HCT116 (cell line): Measurements from ENCODE around the gene ANKS1A. TPM values are rescaled to one million over a fixed set of nuclear protein-coding genes. Genes with fewer than 3 reads are reported as not detected.
A peak's percentile ranks its signal among the peaks of the same experiment; 100 is the strongest.

Source experiments
- ATAC-seq: fragments of 200-7000 bp; cut with Tn5 transposase; 2 replicates; pipeline ENCODE4 v1.9.1; 2020; ENCODE audit warnings: mild to moderate bottlenecking, moderate library complexity
- BruUV-seq: library from RNA; stranded (reverse); fragments of 400-500 nt; replicated peaks from 2 replicates; lab custom pipeline; 2021; lab: Mats Ljungman, UMichigan
- CTCF ChIA-PET: fragments of 300-600 bp; sonication (Branson Sonifier 250); formaldehyde crosslinking; loops from one replicate; lab custom pipeline; 2021; ENCODE audit warnings: antibody characterized with exemption; lab: Charles Lee
- POLR2A ChIA-PET: fragments of 300-600, 350-600 bp; sonication (Branson Sonifier 250); formaldehyde crosslinking; loops from one replicate; lab custom pipeline; 2021; ENCODE audit warnings: antibody characterized with exemption; lab: Charles Lee
- RAD21 ChIA-PET, 2 experiments: fragments of 300-600 bp; sonication (Branson Sonifier 250); formaldehyde crosslinking; loops; one replicate each; lab custom pipeline; 2023; ENCODE audit warnings: low total read pairs in 2 of 2; ENCODE audit not compliant: uncharacterized antibody in 2 of 2, unreplicated experiment in 2 of 2, low non-redundant PET in 1 of 2; lab: Charles Lee
- DNase-seq: peaks from one replicate; pipeline ENCODE4 v3.0.0-alpha.2; 2010; ENCODE audit warnings: low read depth, low spot score
- H2AFZ ChIP-seq: fragments of 200-600 bp; shearing (Covaris generic), sonication (generic); 2 replicates; pipeline ENCODE4 v1.6.1; 2017; ENCODE audit warnings: low read depth, mixed run types, mixed read lengths, antibody characterized with exemption, low read length; ENCODE audit not compliant: poor library complexity, severe bottlenecking
- H3K27ac ChIP-seq: 2 replicates; pipeline ENCODE4 v1.5.1; 2012; ENCODE audit warnings: low read depth, low read length
- H3K27me3 ChIP-seq: fragments of 200-600 bp; sonication (generic); 2 replicates; pipeline ENCODE4 v1.6.1; 2016; ENCODE audit warnings: mixed run types, low read length, mixed read lengths; ENCODE audit not compliant: insufficient read depth
- H3K36me3 ChIP-seq, 2 experiments: fragments of 200-500 bp in 1 of 2; fragments of 200-600 bp in 1 of 2; sonication (Bioruptor generic) in 1 of 2; sonication (generic) in 1 of 2; 2 replicates each; pipeline versions ENCODE4 v1.5.1 to v1.6.1; 2014 to 2016; ENCODE audit warnings: low read length in 2 of 2, inconsistent platforms in 1 of 2, mixed read lengths in 1 of 2, mixed run types in 1 of 2; ENCODE audit not compliant: insufficient read depth in 2 of 2, control insufficient read depth in 1 of 2
- H3K4me1 ChIP-seq, 2 experiments: fragments of 200-600 bp in 1 of 2; sonication (generic) in 1 of 2; 2 replicates each; pipeline versions ENCODE4 v1.5.1 to v1.6.1; 2012 to 2017; ENCODE audit warnings: low read length in 2 of 2, inconsistent platforms in 1 of 2, mild to moderate bottlenecking in 1 of 2, mixed read lengths in 1 of 2, mixed run types in 1 of 2, moderate library complexity in 1 of 2; ENCODE audit not compliant: insufficient read depth in 2 of 2, control insufficient read depth in 1 of 2
- H3K4me2 ChIP-seq: fragments of 200-600 bp; sonication (generic); 2 replicates; pipeline ENCODE4 v1.6.1; 2017; ENCODE audit warnings: mixed run types, low read length, mixed read lengths
- H3K4me3 ChIP-seq, 2 experiments: fragments of 200-600 bp in 1 of 2; sonication (generic) in 1 of 2; replicated peaks in 1 of 2; 2 replicates each; pipeline ENCODE4 v1.5.1; 2011 to 2016; ENCODE audit warnings: low read length in 2 of 2, control low read depth in 1 of 2, low read depth in 1 of 2, mild to moderate bottlenecking in 1 of 2, mixed read lengths in 1 of 2, mixed run types in 1 of 2
- H3K79me2 ChIP-seq: fragments of 200-600 bp; sonication (generic); 2 replicates; pipeline ENCODE4 v1.6.1; 2017; ENCODE audit warnings: mild to moderate bottlenecking, mixed run types, low read length, moderate library complexity, mixed read lengths; ENCODE audit not compliant: insufficient read depth
- H3K9ac ChIP-seq: fragments of 200-600 bp; sonication (generic); 2 replicates; pipeline ENCODE4 v1.6.1; 2016; ENCODE audit warnings: low read length, mixed read lengths
- H3K9me2 ChIP-seq: fragments of 200-600 bp; sonication (generic), shearing (Covaris generic); 2 replicates; pipeline ENCODE4 v1.6.1; 2017; ENCODE audit warnings: mixed run types, mild to moderate bottlenecking, moderate library complexity; ENCODE audit not compliant: insufficient read depth
- H3K9me3 ChIP-seq, 2 experiments: fragments of 200-500 bp in 1 of 2; fragments of 200-600 bp in 1 of 2; sonication (Bioruptor generic) in 1 of 2; sonication (generic) in 1 of 2; 2 replicates each; pipeline ENCODE4 v1.6.1; 2014 to 2017; ENCODE audit warnings: low read length in 2 of 2, mixed read lengths in 2 of 2, inconsistent platforms in 1 of 2, low read depth in 1 of 2, mild to moderate bottlenecking in 1 of 2, mixed run types in 1 of 2, moderate library complexity in 1 of 2; ENCODE audit not compliant: control insufficient read depth in 1 of 2, insufficient read depth in 1 of 2
- H4K20me1 ChIP-seq: fragments of 200-600 bp; sonication (generic), shearing (Covaris generic); 2 replicates; pipeline ENCODE4 v1.6.1; 2017; ENCODE audit warnings: mixed run types, mild to moderate bottlenecking, moderate library complexity; ENCODE audit not compliant: insufficient read depth
- CBX3 ChIP-seq: IDR thresholded peaks from 2 replicates; pipeline ENCODE4 v1.6.1; 2012; ENCODE audit warnings: low read depth
- EGR1 ChIP-seq: IDR thresholded peaks from 2 replicates; pipeline ENCODE4 v1.6.1; 2012; ENCODE audit warnings: low read depth
- EZH2 ChIP-seq: fragments of 200-600 bp; sonication (generic); IDR thresholded peaks from 2 replicates; pipeline ENCODE4 v1.6.1; 2017; ENCODE audit warnings: antibody characterized with exemption, mixed run types
- FOSL1 ChIP-seq: IDR thresholded peaks from 2 replicates; pipeline ENCODE4 v1.6.1; 2012; ENCODE audit warnings: low read depth
- JUND ChIP-seq: IDR thresholded peaks from 2 replicates; pipeline ENCODE4 v1.6.1; 2012
- POLR2AphosphoS5 ChIP-seq: IDR thresholded peaks from 2 replicates; pipeline ENCODE4 v1.6.1; 2011; ENCODE audit warnings: mild to moderate bottlenecking, low read depth, low read length, moderate library complexity
- SP1 ChIP-seq: IDR thresholded peaks from 2 replicates; pipeline ENCODE4 v1.6.1; 2012; ENCODE audit warnings: low read depth
- TCF7L2 ChIP-seq: IDR thresholded peaks from 2 replicates; pipeline ENCODE4 v1.7.0; 2011; ENCODE audit warnings: borderline replicate concordance, inconsistent platforms; ENCODE audit not compliant: insufficient read depth, insufficient read length; ENCODE audit errors: extremely low read depth
- YY1 ChIP-seq: IDR thresholded peaks from 2 replicates; pipeline ENCODE4 v1.6.1; 2011; ENCODE audit warnings: low read length, low read depth, moderate library complexity, mild to moderate bottlenecking; ENCODE audit not compliant: insufficient replicate concordance; ENCODE audit errors: extremely low read depth
- ZFX ChIP-seq: fragments of 450-650 bp; IDR thresholded peaks from 2 replicates; pipeline ENCODE4 v1.6.1; 2017
- ZNF274 ChIP-seq: fragments of 200-500 bp; sonication (Bioruptor generic); IDR thresholded peaks from 2 replicates; pipeline ENCODE4 v1.6.1; 2014; ENCODE audit warnings: mild to moderate bottlenecking, low read depth, low read length, inconsistent platforms
- intact Hi-C: fragments of 100-400 bp; cut with micrococcal nuclease; formaldehyde crosslinking; loops from 2 replicates; pipeline ENCODE4 v1.10.0; 2022
- total RNA-seq: library from RNA; stranded (reverse); gene quantifications from one replicate; pipeline ENCODE4 v1.2.1, GENCODE V29; 2021; ENCODE audit not compliant: unreplicated experiment
- TF ChIP-seq, protein P1 (sequence below): IDR thresholded peaks from 2 replicates; pipeline ENCODE4 v1.6.1; 2012; ENCODE audit warnings: low read depth
- TF ChIP-seq, protein P2 (sequence below): IDR thresholded peaks from 2 replicates; pipeline ENCODE4 v1.6.1; 2011; ENCODE audit warnings: mild to moderate bottlenecking, low read length, moderate library complexity; ENCODE audit not compliant: insufficient replicate concordance; ENCODE audit errors: extremely low read depth
- TF ChIP-seq, protein P3 (sequence below): IDR thresholded peaks from 2 replicates; pipeline ENCODE4 v1.6.1; 2012
- TF ChIP-seq, protein P4 (sequence below): IDR thresholded peaks from 2 replicates; pipeline ENCODE4 v1.6.1; 2012

Gene ANKS1A
- total RNA-seq, 1 experiment from 2014 or later, result 20.6 TPM

DNA sequence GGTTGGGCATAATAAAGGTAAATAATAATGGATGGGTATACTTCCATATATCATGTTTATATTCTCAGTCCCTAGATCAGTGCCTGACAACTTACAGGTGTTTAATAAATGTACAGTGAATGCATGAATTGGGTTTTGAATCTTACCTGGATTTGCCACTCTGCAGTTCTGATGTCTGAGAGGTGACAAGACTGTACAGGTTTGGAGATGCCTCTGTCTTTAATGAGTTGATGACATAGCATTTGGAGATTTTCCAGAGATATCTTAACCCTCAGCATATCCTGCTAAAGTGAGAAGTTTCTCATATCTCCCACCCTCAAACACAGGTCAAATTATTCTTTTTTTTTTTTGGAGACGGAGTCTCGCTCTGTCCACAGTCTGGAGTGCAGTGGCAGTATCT lies 2.2 kb downstream of the ANKS1A start:
- Histone ChIP-seq H3K9me3 (no peaks in the 10 kb centered on the region), H3K27me3 (no peaks in the 10 kb centered on the region), H2AFZ (no peak overlapping the region), H3K36me3 (no peaks in the 10 kb centered on the region), H3K9ac (no peak overlapping the region), H3K4me2 (peak overlapping the region; percentile 93; the same call in 1 of the 2 replicates), H4K20me1 (no peaks in the 10 kb centered on the region), H3K4me3 (no peak overlapping the region), H3K4me1 (peaks cover 10 to 17% of the 10 kb centered on the region in 2 experiments), H3K9me2 (no peaks in the 10 kb centered on the region), H3K79me2 (peaks cover 84% of the 10 kb centered on the region), H3K27ac (no peak overlapping the region)
- POLR2A ChIA-PET, result no interaction called here
- BruUV-seq, result no TSS peak
- intact Hi-C loops, result no loop called here
- RAD21 ChIA-PET, result no interaction called here
- TF ChIP-seq SP1 (no peak), EGR1 (no peak), ZFX (no peak), ZNF274 (no peak), CBX3 (no peak), JUND (no peak), POLR2AphosphoS5 (no peak)
- TF ChIP-seq, protein P1, sequence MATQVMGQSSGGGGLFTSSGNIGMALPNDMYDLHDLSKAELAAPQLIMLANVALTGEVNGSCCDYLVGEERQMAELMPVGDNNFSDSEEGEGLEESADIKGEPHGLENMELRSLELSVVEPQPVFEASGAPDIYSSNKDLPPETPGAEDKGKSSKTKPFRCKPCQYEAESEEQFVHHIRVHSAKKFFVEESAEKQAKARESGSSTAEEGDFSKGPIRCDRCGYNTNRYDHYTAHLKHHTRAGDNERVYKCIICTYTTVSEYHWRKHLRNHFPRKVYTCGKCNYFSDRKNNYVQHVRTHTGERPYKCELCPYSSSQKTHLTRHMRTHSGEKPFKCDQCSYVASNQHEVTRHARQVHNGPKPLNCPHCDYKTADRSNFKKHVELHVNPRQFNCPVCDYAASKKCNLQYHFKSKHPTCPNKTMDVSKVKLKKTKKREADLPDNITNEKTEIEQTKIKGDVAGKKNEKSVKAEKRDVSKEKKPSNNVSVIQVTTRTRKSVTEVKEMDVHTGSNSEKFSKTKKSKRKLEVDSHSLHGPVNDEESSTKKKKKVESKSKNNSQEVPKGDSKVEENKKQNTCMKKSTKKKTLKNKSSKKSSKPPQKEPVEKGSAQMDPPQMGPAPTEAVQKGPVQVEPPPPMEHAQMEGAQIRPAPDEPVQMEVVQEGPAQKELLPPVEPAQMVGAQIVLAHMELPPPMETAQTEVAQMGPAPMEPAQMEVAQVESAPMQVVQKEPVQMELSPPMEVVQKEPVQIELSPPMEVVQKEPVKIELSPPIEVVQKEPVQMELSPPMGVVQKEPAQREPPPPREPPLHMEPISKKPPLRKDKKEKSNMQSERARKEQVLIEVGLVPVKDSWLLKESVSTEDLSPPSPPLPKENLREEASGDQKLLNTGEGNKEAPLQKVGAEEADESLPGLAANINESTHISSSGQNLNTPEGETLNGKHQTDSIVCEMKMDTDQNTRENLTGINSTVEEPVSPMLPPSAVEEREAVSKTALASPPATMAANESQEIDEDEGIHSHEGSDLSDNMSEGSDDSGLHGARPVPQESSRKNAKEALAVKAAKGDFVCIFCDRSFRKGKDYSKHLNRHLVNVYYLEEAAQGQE, result no peak
- DNase-seq, result no peak
- ATAC-seq, result no peak
- CTCF ChIA-PET, result no interaction called here

DNA sequence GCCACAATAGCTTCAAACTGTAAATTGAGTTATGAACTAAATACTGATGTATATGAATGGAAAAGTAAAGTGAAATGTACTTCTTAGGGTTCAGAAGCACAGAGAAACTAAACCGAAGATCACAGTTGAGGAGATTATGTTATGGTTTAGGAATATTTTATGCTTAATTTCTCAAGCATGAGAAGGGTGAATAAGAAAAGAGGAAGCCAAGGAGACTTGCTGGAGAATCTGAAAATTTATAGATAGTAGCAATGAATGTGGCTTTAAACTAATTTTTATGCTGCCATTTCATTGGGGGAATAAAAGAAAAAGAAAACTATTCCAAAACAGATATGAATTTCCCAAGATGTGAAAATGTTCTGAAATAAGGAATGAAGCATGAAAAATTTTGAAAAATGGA lies 5.6 kb downstream of the ANKS1A start:
- H3K9me3 ChIP-seq, result no peaks in the 10 kb centered on the region
- no peak overlapping the region for H3K4me3 ChIP-seq
- H3K4me2 ChIP-seq, result no peak overlapping the region
- intact Hi-C loops, result no loop called here
- H3K27ac ChIP-seq, result no peak overlapping the region
- CTCF ChIA-PET, result no interaction called here
- POLR2A ChIA-PET, result no interaction called here
- BruUV-seq, result no TSS peak
- no peaks in the 10 kb centered on the region for H3K36me3 ChIP-seq
- no peak overlapping the region for H3K9ac ChIP-seq
- RAD21 ChIA-PET, result no interaction called here
- H3K4me1 ChIP-seq, result peaks cover 7 to 10% of the 10 kb centered on the region in 2 experiments
- H3K9me2 ChIP-seq, result no peaks in the 10 kb centered on the region
- H3K79me2 ChIP-seq, result peaks cover 96% of the 10 kb centered on the region
- no peaks in the 10 kb centered on the region for H3K27me3 ChIP-seq
- DNase-seq (no peak), ATAC-seq (no peak)
- no peak overlapping the region for H2AFZ ChIP-seq
- no peaks in the 10 kb centered on the region for H4K20me1 ChIP-seq
- TF ChIP-seq EZH2 (no peak), FOSL1 (no peak), ZFX (no peak), EGR1 (no peak), ZNF274 (no peak), TCF7L2 (no peak), POLR2AphosphoS5 (no peak), YY1 (no peak)
- TF ChIP-seq, protein P2, sequence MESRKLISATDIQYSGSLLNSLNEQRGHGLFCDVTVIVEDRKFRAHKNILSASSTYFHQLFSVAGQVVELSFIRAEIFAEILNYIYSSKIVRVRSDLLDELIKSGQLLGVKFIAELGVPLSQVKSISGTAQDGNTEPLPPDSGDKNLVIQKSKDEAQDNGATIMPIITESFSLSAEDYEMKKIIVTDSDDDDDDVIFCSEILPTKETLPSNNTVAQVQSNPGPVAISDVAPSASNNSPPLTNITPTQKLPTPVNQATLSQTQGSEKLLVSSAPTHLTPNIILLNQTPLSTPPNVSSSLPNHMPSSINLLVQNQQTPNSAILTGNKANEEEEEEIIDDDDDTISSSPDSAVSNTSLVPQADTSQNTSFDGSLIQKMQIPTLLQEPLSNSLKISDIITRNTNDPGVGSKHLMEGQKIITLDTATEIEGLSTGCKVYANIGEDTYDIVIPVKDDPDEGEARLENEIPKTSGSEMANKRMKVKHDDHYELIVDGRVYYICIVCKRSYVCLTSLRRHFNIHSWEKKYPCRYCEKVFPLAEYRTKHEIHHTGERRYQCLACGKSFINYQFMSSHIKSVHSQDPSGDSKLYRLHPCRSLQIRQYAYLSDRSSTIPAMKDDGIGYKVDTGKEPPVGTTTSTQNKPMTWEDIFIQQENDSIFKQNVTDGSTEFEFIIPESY, result no peak
- TF ChIP-seq, protein P3, sequence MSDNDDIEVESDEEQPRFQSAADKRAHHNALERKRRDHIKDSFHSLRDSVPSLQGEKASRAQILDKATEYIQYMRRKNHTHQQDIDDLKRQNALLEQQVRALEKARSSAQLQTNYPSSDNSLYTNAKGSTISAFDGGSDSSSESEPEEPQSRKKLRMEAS, result no peak
- TF ChIP-seq, protein P4, sequence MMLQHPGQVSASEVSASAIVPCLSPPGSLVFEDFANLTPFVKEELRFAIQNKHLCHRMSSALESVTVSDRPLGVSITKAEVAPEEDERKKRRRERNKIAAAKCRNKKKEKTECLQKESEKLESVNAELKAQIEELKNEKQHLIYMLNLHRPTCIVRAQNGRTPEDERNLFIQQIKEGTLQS, result no peak
